PC-3 (cell line): ENCODE results near the gene FAM219B. TPM values are rescaled to one million over a fixed set of nuclear protein-coding genes. Genes with fewer than 3 reads are reported as not detected.
"Not testable (repeated sequence)": the region's sequence is repeated elsewhere in the genome, so short reads cannot be mapped to it uniquely, and the experiment has no call there.

Source experiments
- ATAC-seq: fragments of 200-7000 bp; cut with Tn5 transposase; 2 replicates; pipeline ENCODE4 v1.9.1; 2020; ENCODE audit warnings: mild to moderate bottlenecking, moderate library complexity
- BruUV-seq: library from RNA; stranded (reverse); fragments of 400-500 nt; replicated peaks from 2 replicates; lab custom pipeline; 2021; lab: Mats Ljungman, UMichigan
- CTCF ChIA-PET: fragments of 300-600 bp; sonication (Branson Sonifier 250); formaldehyde crosslinking; loops from one replicate; lab custom pipeline; 2022; ENCODE audit warnings: antibody characterized with exemption; lab: Charles Lee
- POLR2A ChIA-PET: fragments of 300-600 bp; sonication (Branson Sonifier 250); formaldehyde crosslinking; loops from one replicate; lab custom pipeline; 2022; ENCODE audit warnings: antibody characterized with exemption; ENCODE audit not compliant: unreplicated experiment; lab: Charles Lee
- DNase-seq: peaks from one replicate; pipeline ENCODE4 v3.0.0-alpha.2; 2015
- H2AFZ ChIP-seq: fragments of 300-600 bp; sonication (generic); 2 replicates; pipeline ENCODE4 v1.6.0; 2016; ENCODE audit warnings: antibody characterized with exemption, low read length
- H3F3A ChIP-seq: fragments of 300-600 bp; sonication (generic); one replicate; pipeline ENCODE4 v1.6.0; 2017; ENCODE audit warnings: antibody characterized with exemption, low read length, control low read depth, mild to moderate bottlenecking; ENCODE audit not compliant: unreplicated experiment
- H3K27ac ChIP-seq: fragments of 300-600 bp; sonication (generic); 2 replicates; pipeline ENCODE4 v1.5.1; 2016; ENCODE audit warnings: mild to moderate bottlenecking, low read length
- H3K27me3 ChIP-seq: fragments of 300-600 bp; sonication (generic); 2 replicates; pipeline ENCODE4 v1.6.1; 2016; ENCODE audit warnings: low read length, mixed read lengths
- H3K36me3 ChIP-seq: fragments of 300-600 bp; sonication (generic); 2 replicates; pipeline ENCODE4 v1.6.1; 2016; ENCODE audit warnings: low read depth, mixed run types, low read length, mixed read lengths
- H3K4me1 ChIP-seq: fragments of 300-600 bp; sonication (generic); 2 replicates; pipeline ENCODE4 v1.5.1; 2016; ENCODE audit warnings: low read length; ENCODE audit not compliant: insufficient read depth
- H3K4me2 ChIP-seq: fragments of 300-600 bp; sonication (generic); 2 replicates; pipeline ENCODE4 v1.6.0; 2016; ENCODE audit warnings: low read length
- H3K4me3 ChIP-seq: fragments of 300-600 bp; sonication (generic); 2 replicates; pipeline ENCODE4 v1.5.1; 2016; ENCODE audit warnings: mild to moderate bottlenecking, low read length, mixed read lengths
- H3K79me2 ChIP-seq: fragments of 300-600 bp; sonication (generic); 2 replicates; pipeline ENCODE4 v1.6.1; 2017; ENCODE audit warnings: low read length, mixed read lengths
- H3K9ac ChIP-seq: fragments of 300-600 bp; sonication (generic); 2 replicates; pipeline ENCODE4 v1.6.0; 2016; ENCODE audit warnings: mild to moderate bottlenecking, low read length
- H3K9me2 ChIP-seq: fragments of 300-600 bp; sonication (generic); replicated peaks from 2 replicates; pipeline ENCODE4 v1.6.1; 2016; ENCODE audit warnings: mixed run types, low read length, mixed read lengths
- H3K9me3 ChIP-seq: fragments of 300-600 bp; sonication (generic); 2 replicates; pipeline ENCODE4 v1.6.1; 2016; ENCODE audit warnings: low read length, mixed read lengths
- H4K20me1 ChIP-seq: fragments of 300-600 bp; sonication (generic); 2 replicates; pipeline ENCODE4 v1.6.1; 2016; ENCODE audit warnings: low read length, mixed read lengths
- CTCF ChIP-seq: fragments of 300-600 bp; sonication (generic); conservative IDR thresholded peaks from 2 replicates; pipeline ENCODE4 v1.5.1; 2017; ENCODE audit warnings: antibody characterized with exemption, low read depth, mild to moderate bottlenecking, low read length
- EZH2 ChIP-seq: fragments of 300-600 bp; sonication (generic); IDR thresholded peaks from one replicate; pipeline ENCODE4 v1.6.1; 2017; ENCODE audit warnings: antibody characterized with exemption, mild to moderate bottlenecking, low read length; ENCODE audit not compliant: unreplicated experiment
- EZH2phosphoT487 ChIP-seq: fragments of 300-600 bp; sonication (generic); IDR thresholded peaks from 2 replicates; pipeline ENCODE4 v1.6.1; 2018; ENCODE audit warnings: mild to moderate bottlenecking, antibody characterized with exemption, low read length, borderline replicate concordance
- intact Hi-C: fragments of 100-400 bp; cut with micrococcal nuclease; formaldehyde crosslinking; loops from 2 replicates; pipeline ENCODE4 v1.9.0; 2023
- total RNA-seq: library from RNA; depleted of rRNA; stranded (reverse); fragments of >200 nt; gene quantifications from 2 replicates; pipeline ENCODE4 v1.2.3, GENCODE V29; 2014

The FAM219B gene
- total RNA-seq, 1 experiment from 2014 or later = 23.8 TPM

- peak; percentile 12 for ATAC-seq
- Histone ChIP-seq H2AFZ (peak overlapping the region; percentile 87), H3K36me3 (peaks cover 12% of the 10 kb centered on the region; the same call in 1 of the 2 replicates), H3K27ac (no peak overlapping the region), H3K9ac (peak overlapping the region; percentile 89; the same call in 1 of the 2 replicates), H3K27me3 (no peaks in the 10 kb centered on the region), H3K4me3 (peak overlapping the region; percentile 90), H3K9me3 (no peaks in the 10 kb centered on the region), H3K9me2 (no peaks in the 10 kb centered on the region), H3K79me2 (peaks cover 16% of the 10 kb centered on the region), H4K20me1 (no peaks in the 10 kb centered on the region), H3K4me1 (peaks cover 43% of the 10 kb centered on the region), H3F3A (no peaks in the 10 kb centered on the region), H3K4me2 (peak overlapping the region; percentile 96)
- ChIA-PET CTCF (no interaction called here), POLR2A (no interaction called here)
- no TSS peak for BruUV-seq
- DNase-seq = no peak
- TF ChIP-seq CTCF = no peak
- TF ChIP-seq EZH2 = no peak
- TF ChIP-seq EZH2phosphoT487 = no peak
- intact Hi-C loops = no loop called here
Observed at GRCh38 chr15:74889390-74889882, 17.2 kb downstream of the FAM219B start.

GRCh38 chr15:74888716-74889115 is 17.9 kb downstream of the FAM219B start:
- Histone ChIP-seq H3K4me3 (no peak overlapping the region), H3K27ac (no peak overlapping the region), H3K27me3 (no peaks in the 10 kb centered on the region), H3K4me1 (peaks cover 45% of the 10 kb centered on the region), H3K79me2 (peaks cover 16% of the 10 kb centered on the region), H3K9ac (no peak overlapping the region), H3K9me2 (no peaks in the 10 kb centered on the region), H3F3A (no peaks in the 10 kb centered on the region), H3K9me3 (no peaks in the 10 kb centered on the region), H3K4me2 (no peak overlapping the region), H2AFZ (no peak overlapping the region), H4K20me1 (no peaks in the 10 kb centered on the region), H3K36me3 (peaks cover 12% of the 10 kb centered on the region; the same call in 1 of the 2 replicates)
- no peak for DNase-seq
- TF ChIP-seq EZH2 (no peak), CTCF (no peak), EZH2phosphoT487 (no peak)
- ChIA-PET POLR2A (no interaction called here), CTCF (no interaction called here)
- BruUV-seq = no TSS peak
- no peak for ATAC-seq
- intact Hi-C loops = no loop called here

DNA sequence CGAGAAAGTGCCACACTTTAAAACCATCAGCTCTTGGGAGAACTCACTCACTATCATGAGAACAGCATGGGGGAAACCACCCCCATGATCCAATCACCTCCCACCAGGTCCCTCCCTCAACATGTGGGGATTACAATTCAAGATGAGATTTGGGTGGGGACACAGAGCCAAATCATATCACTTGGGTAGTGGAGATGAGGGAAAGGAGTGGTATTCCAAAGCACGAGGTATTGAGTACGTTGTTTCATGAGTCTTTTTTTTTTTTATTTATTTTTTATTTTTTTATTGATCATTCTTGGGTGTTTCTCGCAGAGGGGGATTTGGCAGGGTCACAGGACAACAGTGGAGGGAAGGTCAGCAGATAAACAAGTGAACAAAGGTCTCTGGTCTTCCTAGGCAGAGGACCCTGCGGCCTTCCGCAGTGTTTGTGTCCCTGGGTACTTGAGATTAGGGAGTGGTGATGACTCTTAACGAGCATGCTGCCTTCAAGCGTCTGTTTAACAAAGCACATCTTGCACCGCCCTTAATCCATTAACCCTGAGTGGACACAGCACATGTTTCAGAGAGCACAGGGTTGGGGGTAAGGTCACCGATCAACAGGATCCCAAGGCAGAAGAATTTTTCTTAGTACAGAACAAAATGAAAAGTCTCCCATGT is 19.0 kb downstream of the FAM219B start:
- DNase-seq, BruUV-seq, H3K4me2 ChIP-seq, H3K27ac ChIP-seq, H3K27me3 ChIP-seq, H2AFZ ChIP-seq, POLR2A ChIA-PET, H4K20me1 ChIP-seq, H3K9ac ChIP-seq, intact Hi-C loops, ATAC-seq, H3K4me3 ChIP-seq, H3K9me2 ChIP-seq, H3K9me3 ChIP-seq, H3F3A ChIP-seq, H3K36me3 ChIP-seq: not testable (repeated sequence)
- peaks cover 16% of the 10 kb centered on the region for H3K79me2 ChIP-seq
- H3K4me1 ChIP-seq = peaks cover 38% of the 10 kb centered on the region
- CTCF ChIA-PET = interaction anchor here (0.7 kb wide), 1 partner anchor 10 kb away, joined by 8 read pairs; no protein-coding TSS in a partner anchor
